Astrocyte (in vitro differentiated cells and primary cell): Measurements from ENCODE around the gene GALE. TPM values are rescaled to one million over a fixed set of nuclear protein-coding genes. Genes with fewer than 3 reads are reported as not detected.
"Not testable (repeated sequence)": the region's sequence is repeated elsewhere in the genome, so short reads cannot be mapped to it uniquely, and the experiment has no call there.

Experiments used
- DNase-seq: peaks from one replicate; pipeline ENCODE4 v3.0.0-alpha.2; 2010; ENCODE audit warnings: low read depth
- FAIRE-seq: peaks from 2 replicates; lab custom pipeline; 2011; peaks lifted over from hg19 to GRCh38; lab: Jason Lieb, UNC
- H2AFZ ChIP-seq: 2 replicates; pipeline ENCODE4 v1.6.0; 2012; ENCODE audit warnings: low read depth, low read length, inconsistent platforms
- H3K27ac ChIP-seq: 2 replicates; pipeline ENCODE4 v1.5.1; 2011; ENCODE audit warnings: low read depth, low read length, inconsistent platforms
- H3K27me3 ChIP-seq: 2 replicates; pipeline ENCODE4 v1.6.0; 2011; ENCODE audit warnings: low read length, inconsistent platforms; ENCODE audit not compliant: insufficient read depth
- H3K36me3 ChIP-seq: 2 replicates; pipeline ENCODE4 v1.5.1; 2011; ENCODE audit warnings: low read length, inconsistent platforms; ENCODE audit not compliant: insufficient read depth
- H3K4me1 ChIP-seq: 2 replicates; pipeline ENCODE4 v1.5.1; 2011; ENCODE audit warnings: low read length, inconsistent platforms; ENCODE audit not compliant: insufficient read depth
- H3K4me2 ChIP-seq: 2 replicates; pipeline ENCODE4 v1.6.0; 2012; ENCODE audit warnings: low read length, inconsistent platforms
- H3K4me3 ChIP-seq: 2 replicates; pipeline ENCODE4 v1.5.1; 2011; ENCODE audit warnings: low read depth, mild to moderate bottlenecking, low read length, inconsistent platforms; ENCODE audit not compliant: insufficient read depth
- H3K79me2 ChIP-seq: 2 replicates; pipeline ENCODE4 v1.6.0; 2012; ENCODE audit warnings: mild to moderate bottlenecking, low read length, inconsistent platforms; ENCODE audit not compliant: insufficient read depth
- H3K9ac ChIP-seq: 2 replicates; pipeline ENCODE4 v1.6.0; 2012; ENCODE audit warnings: mild to moderate bottlenecking, low read length, inconsistent platforms
- H3K9me3 ChIP-seq: 2 replicates; pipeline ENCODE4 v1.5.1; 2012; ENCODE audit warnings: low read depth, mild to moderate bottlenecking, low read length, inconsistent platforms; ENCODE audit not compliant: insufficient read depth
- H4K20me1 ChIP-seq: 2 replicates; pipeline ENCODE4 v1.6.0; 2012; ENCODE audit warnings: low read length, inconsistent platforms; ENCODE audit not compliant: insufficient read depth
- H3K27ac Mint-ChIP-seq: one replicate; pipeline ENCODE4 v1.8.0; 2021; ENCODE audit warnings: mild to moderate bottlenecking, mixed read lengths; ENCODE audit not compliant: unreplicated experiment
- H3K27me3 Mint-ChIP-seq: one replicate; pipeline ENCODE4 v1.8.0; 2021; ENCODE audit warnings: low read depth, mixed read lengths; ENCODE audit not compliant: unreplicated experiment
- H3K36me3 Mint-ChIP-seq: one replicate; pipeline ENCODE4 v1.8.0; 2021; ENCODE audit warnings: low read depth, mixed read lengths; ENCODE audit not compliant: unreplicated experiment
- H3K4me1 Mint-ChIP-seq: one replicate; pipeline ENCODE4 v1.8.0; 2021; ENCODE audit warnings: low read depth, mixed read lengths; ENCODE audit not compliant: unreplicated experiment
- H3K4me3 Mint-ChIP-seq: one replicate; pipeline ENCODE4 v1.8.0; 2021; ENCODE audit warnings: mild to moderate bottlenecking, moderate library complexity, mixed read lengths; ENCODE audit not compliant: unreplicated experiment
- H3K9me3 Mint-ChIP-seq: one replicate; pipeline ENCODE4 v1.8.0; 2021; ENCODE audit warnings: mild to moderate bottlenecking, mixed read lengths; ENCODE audit not compliant: unreplicated experiment
- CTCF ChIP-seq: IDR thresholded peaks from 2 replicates; pipeline ENCODE4 v1.5.1; 2011; ENCODE audit warnings: low read depth, mild to moderate bottlenecking, inconsistent platforms, low read length, moderate library complexity; ENCODE audit not compliant: insufficient read depth
- EZH2 ChIP-seq: IDR thresholded peaks from 2 replicates; pipeline ENCODE4 v1.6.1; 2012; ENCODE audit warnings: mild to moderate bottlenecking, low read length, inconsistent platforms; ENCODE audit not compliant: insufficient read depth
- total RNA-seq: library from RNA; stranded (reverse); gene quantifications from 2 replicates; pipeline ENCODE4 v1.2.1, GENCODE V29; 2021

The GALE gene
- total RNA-seq, 1 donor from 2014 or later: 27.0 TPM

- peaks cover 18% of the 10 kb centered on the region for H3K36me3 Mint-ChIP-seq
- H3K36me3 ChIP-seq: no peaks in the 10 kb centered on the region
- no peaks in the 10 kb centered on the region for H3K9me3 ChIP-seq
- no peaks in the 10 kb centered on the region for H4K20me1 ChIP-seq
- no peak overlapping the region for H3K4me3 ChIP-seq
- no peak overlapping the region for H3K27ac ChIP-seq
- no peak overlapping the region for H3K9ac ChIP-seq
- no peaks in the 10 kb centered on the region for H3K27me3 Mint-ChIP-seq
- no peak for TF ChIP-seq CTCF
- TF ChIP-seq EZH2: no peak
- peaks cover 11% of the 10 kb centered on the region for H3K4me1 Mint-ChIP-seq
- no peak overlapping the region for H3K27ac Mint-ChIP-seq
- DNase-seq: no peak
- no peaks in the 10 kb centered on the region for H3K9me3 Mint-ChIP-seq
- H3K4me3 Mint-ChIP-seq: no peak overlapping the region
- no peaks in the 10 kb centered on the region for H3K27me3 ChIP-seq
- no peaks in the 10 kb centered on the region for H3K79me2 ChIP-seq
- H2AFZ ChIP-seq: no peak overlapping the region
- no peak for FAIRE-seq
- peaks cover 6% of the 10 kb centered on the region for H3K4me1 ChIP-seq
- no peak overlapping the region for H3K4me2 ChIP-seq
Observed at GRCh38 chr1:23805025-23805424, 4.5 kb upstream of the GALE start.

- H3K4me2 ChIP-seq: no peak overlapping the region
- H3K36me3 ChIP-seq: no peaks in the 10 kb centered on the region
- peaks cover 11% of the 10 kb centered on the region for H3K4me1 ChIP-seq
- TF ChIP-seq CTCF (no peak), EZH2 (no peak)
- H4K20me1 ChIP-seq: no peaks in the 10 kb centered on the region
- Mint-ChIP-seq H3K4me3 (no peak overlapping the region), H3K9me3 (no peaks in the 10 kb centered on the region), H3K27ac (no peak overlapping the region), H3K4me1 (peaks cover 14% of the 10 kb centered on the region), H3K36me3 (peaks cover 21% of the 10 kb centered on the region), H3K27me3 (no peaks in the 10 kb centered on the region)
- FAIRE-seq (no peak), DNase-seq (no peak)
- H3K9ac ChIP-seq: no peak overlapping the region
- H3K4me3 ChIP-seq: no peak overlapping the region
- no peak overlapping the region for H2AFZ ChIP-seq
- no peak overlapping the region for H3K27ac ChIP-seq
- H3K27me3 ChIP-seq: no peaks in the 10 kb centered on the region
- no peaks in the 10 kb centered on the region for H3K9me3 ChIP-seq
- no peaks in the 10 kb centered on the region for H3K79me2 ChIP-seq
Observed at GRCh38 chr1:23804183-23804835, 3.8 kb upstream of the GALE start.

GRCh38 chr1:23803674-23804073 is 3.1 kb upstream of the GALE start:
- H3K4me3 ChIP-seq: no peak overlapping the region
- H3K36me3 Mint-ChIP-seq: peaks cover 21% of the 10 kb centered on the region
- H3K9me3 Mint-ChIP-seq: no peaks in the 10 kb centered on the region
- no peak overlapping the region for H3K4me2 ChIP-seq
- TF ChIP-seq CTCF: no peak
- no peak for TF ChIP-seq EZH2
- H3K27me3 Mint-ChIP-seq: no peaks in the 10 kb centered on the region
- H3K27ac ChIP-seq: no peak overlapping the region
- no peaks in the 10 kb centered on the region for H3K27me3 ChIP-seq
- DNase-seq: no peak
- no peak overlapping the region for H3K9ac ChIP-seq
- no peak overlapping the region for H3K4me3 Mint-ChIP-seq
- H3K4me1 Mint-ChIP-seq: peaks cover 14% of the 10 kb centered on the region
- FAIRE-seq: no peak
- no peaks in the 10 kb centered on the region for H3K36me3 ChIP-seq
- H4K20me1 ChIP-seq: no peaks in the 10 kb centered on the region
- H3K79me2 ChIP-seq: no peaks in the 10 kb centered on the region
- peaks cover 16% of the 10 kb centered on the region for H3K4me1 ChIP-seq
- H3K27ac Mint-ChIP-seq: no peak overlapping the region
- H2AFZ ChIP-seq: no peak overlapping the region
- no peaks in the 10 kb centered on the region for H3K9me3 ChIP-seq

- H2AFZ ChIP-seq, H3K9ac ChIP-seq, H3K27ac Mint-ChIP-seq, H3K4me3 Mint-ChIP-seq, H3K9me3 Mint-ChIP-seq, H3K27ac ChIP-seq, H3K36me3 ChIP-seq, FAIRE-seq, H4K20me1 ChIP-seq, H3K79me2 ChIP-seq, H3K27me3 Mint-ChIP-seq, H3K4me2 ChIP-seq, DNase-seq, H3K27me3 ChIP-seq, H3K9me3 ChIP-seq, H3K4me3 ChIP-seq: not testable (repeated sequence)
- H3K4me1 ChIP-seq: peaks cover 16% of the 10 kb centered on the region
- H3K4me1 Mint-ChIP-seq: peaks cover 13% of the 10 kb centered on the region
- peaks cover 21% of the 10 kb centered on the region for H3K36me3 Mint-ChIP-seq
Observed at GRCh38 chr1:23802809-23803342, 2.3 kb upstream of the GALE start.
